Measurements from ENCODE around the gene IRX2. TPM values are rescaled to one million over a fixed set of nuclear protein-coding genes. Genes with fewer than 3 reads are reported as not detected.

The IRX2 gene
- total and polyA plus RNA-seq, 8 donors = 32.4 to 72.0 (median 63.3) TPM

DNA sequence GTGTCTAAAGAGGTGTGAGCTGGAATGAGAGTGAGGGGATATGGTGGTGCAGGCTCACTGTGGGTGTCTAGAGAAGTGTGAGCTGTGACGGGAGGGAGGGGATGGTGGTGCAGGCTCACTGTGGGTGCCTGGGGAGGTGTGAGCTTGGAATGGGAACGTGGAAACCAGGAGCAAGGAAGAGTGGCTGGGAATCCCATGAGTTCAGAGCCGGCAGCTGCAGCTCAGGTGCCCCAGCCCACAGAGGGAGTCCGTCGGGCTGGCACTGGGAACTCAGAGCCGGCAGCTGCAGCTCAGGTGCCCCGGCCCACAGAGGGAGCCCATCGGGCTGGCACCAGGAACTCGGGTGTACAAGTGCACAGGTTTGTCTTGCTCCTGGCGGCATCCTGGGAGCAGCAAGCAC is 45.6 kb downstream of the IRX2 start:
- no peak for DNase-seq
- ATAC-seq = no peak
- Histone ChIP-seq H3K36me3 (no peaks in the 10 kb centered on the region), H3K9me3 (no peaks in the 10 kb centered on the region), H3K27me3 (peaks cover 0 to 11% of the 10 kb centered on the region in 2 donors), H3K27ac (no peak overlapping the region), H3K4me3 (no peak overlapping the region), H3K4me1 (no peaks in the 10 kb centered on the region)
- intact Hi-C loops (cut with DNase I) = no loop called here
- TF ChIP-seq, protein P1, sequence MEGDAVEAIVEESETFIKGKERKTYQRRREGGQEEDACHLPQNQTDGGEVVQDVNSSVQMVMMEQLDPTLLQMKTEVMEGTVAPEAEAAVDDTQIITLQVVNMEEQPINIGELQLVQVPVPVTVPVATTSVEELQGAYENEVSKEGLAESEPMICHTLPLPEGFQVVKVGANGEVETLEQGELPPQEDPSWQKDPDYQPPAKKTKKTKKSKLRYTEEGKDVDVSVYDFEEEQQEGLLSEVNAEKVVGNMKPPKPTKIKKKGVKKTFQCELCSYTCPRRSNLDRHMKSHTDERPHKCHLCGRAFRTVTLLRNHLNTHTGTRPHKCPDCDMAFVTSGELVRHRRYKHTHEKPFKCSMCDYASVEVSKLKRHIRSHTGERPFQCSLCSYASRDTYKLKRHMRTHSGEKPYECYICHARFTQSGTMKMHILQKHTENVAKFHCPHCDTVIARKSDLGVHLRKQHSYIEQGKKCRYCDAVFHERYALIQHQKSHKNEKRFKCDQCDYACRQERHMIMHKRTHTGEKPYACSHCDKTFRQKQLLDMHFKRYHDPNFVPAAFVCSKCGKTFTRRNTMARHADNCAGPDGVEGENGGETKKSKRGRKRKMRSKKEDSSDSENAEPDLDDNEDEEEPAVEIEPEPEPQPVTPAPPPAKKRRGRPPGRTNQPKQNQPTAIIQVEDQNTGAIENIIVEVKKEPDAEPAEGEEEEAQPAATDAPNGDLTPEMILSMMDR (IDR thresholded peaks at IDR 0.05) = no peak

DNA sequence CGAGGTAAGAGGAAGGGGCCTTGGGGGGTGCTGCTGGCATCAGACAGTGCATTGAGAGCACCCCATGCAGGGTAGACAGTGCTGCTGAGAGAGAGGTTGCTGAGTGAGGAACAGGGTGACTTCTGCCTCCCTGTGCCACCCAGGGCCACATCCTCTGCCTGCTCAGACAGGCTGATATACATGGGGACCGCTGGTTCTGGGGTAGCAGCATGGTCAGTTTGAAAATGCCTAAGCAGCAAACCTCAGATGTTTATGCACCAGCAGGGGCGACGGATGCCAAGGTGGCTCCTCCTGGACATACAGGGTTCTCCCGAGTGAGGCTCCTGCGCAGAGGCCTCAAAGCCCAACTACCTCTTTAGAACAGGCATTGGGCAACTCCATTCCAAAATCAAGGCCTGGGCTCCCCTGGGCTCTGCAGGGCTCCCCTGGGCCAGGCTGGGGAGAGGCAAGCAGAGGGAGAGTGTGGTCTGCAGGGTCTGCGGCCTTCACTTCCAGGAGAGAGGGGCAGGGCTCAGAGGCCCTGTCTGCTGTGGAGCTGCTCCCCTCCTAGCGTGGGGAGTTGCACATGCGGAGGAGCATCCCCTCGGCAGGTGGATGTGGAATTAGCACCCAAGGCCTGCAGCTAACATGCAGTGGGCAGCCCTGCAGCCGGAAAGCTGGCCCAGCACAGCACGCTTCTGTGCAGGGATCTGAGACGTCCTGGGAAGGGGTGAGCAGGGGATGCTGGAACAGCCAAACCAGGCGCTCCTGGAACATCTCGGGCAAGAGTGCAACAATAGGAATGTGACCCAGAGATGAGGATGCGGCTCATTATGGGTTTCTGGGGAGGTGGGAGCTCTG is 46.5 kb downstream of the IRX2 start:
- Histone ChIP-seq H3K9me3 (no peaks in the 10 kb centered on the region), H3K27me3 (peaks cover 0 to 11% of the 10 kb centered on the region in 2 donors), H3K4me3 (no peak overlapping the region), H3K36me3 (no peaks in the 10 kb centered on the region), H3K4me1 (no peaks in the 10 kb centered on the region), H3K27ac (no peak overlapping the region)
- TF ChIP-seq, protein P1 (IDR thresholded peaks at IDR 0.05) = no peak
- no peak for DNase-seq
- ATAC-seq = no peak
- intact Hi-C loops (cut with DNase I) = no loop called here

DNA sequence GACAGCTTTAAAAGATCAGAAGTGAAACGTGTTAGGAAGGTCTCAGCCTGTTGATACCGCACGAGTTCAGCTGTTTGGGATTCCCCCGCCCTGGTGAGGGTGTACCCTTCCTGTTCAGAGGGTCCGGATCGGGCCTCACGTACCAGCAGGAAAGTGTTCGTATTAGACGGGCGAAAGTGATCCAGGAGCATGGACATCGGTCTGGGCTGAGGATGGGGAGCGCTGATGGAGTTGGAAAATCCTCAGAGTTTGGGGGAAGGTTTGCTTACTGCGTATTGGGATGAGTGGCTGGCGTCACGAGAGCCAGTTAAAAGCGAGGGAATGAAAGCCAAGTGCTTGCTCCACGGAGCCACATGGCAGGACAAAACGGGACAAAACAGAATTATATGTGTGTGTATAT is 47.4 kb downstream of the IRX2 start:
- peaks cover 0 to 11% of the 10 kb centered on the region in 2 donors for H3K27me3 ChIP-seq
- ATAC-seq = no peak
- TF ChIP-seq, protein P1 (IDR thresholded peaks at IDR 0.05) = no peak
- H3K36me3 ChIP-seq = no peaks in the 10 kb centered on the region
- H3K27ac ChIP-seq = no peak overlapping the region
- no peaks in the 10 kb centered on the region for H3K4me1 ChIP-seq
- no peaks in the 10 kb centered on the region for H3K9me3 ChIP-seq
- intact Hi-C loops (cut with DNase I) = no loop called here
- DNase-seq = no peak
- H3K4me3 ChIP-seq = no peak overlapping the region

DNA sequence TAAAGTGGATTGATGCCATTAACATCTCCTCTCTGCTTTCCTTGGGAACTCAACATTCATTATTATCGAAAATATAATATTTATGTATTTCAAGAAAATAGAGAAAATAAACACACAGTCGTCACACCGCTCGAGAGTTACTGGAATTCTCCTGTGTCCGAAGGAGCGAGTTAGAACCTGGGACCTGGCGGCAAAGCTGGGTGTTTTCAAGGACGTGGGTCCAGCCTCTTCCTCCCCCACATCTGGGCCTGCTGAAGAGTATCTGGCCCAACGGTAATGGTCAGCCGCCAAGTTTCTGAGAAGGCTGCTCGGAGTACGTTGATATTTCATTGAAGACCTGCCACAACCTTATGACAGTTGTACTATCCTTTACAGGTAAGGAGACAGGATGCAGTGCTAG is 47.9 kb downstream of the IRX2 start:
- ATAC-seq (no peak), DNase-seq (no peak)
- Histone ChIP-seq H3K27ac (no peak overlapping the region), H3K9me3 (no peaks in the 10 kb centered on the region), H3K27me3 (peaks cover 0 to 11% of the 10 kb centered on the region in 2 donors), H3K4me1 (no peaks in the 10 kb centered on the region), H3K4me3 (no peak overlapping the region), H3K36me3 (no peaks in the 10 kb centered on the region)
- intact Hi-C loops (cut with DNase I) = no loop called here
- TF ChIP-seq, protein P1 (IDR thresholded peaks at IDR 0.05) = no peak

DNA sequence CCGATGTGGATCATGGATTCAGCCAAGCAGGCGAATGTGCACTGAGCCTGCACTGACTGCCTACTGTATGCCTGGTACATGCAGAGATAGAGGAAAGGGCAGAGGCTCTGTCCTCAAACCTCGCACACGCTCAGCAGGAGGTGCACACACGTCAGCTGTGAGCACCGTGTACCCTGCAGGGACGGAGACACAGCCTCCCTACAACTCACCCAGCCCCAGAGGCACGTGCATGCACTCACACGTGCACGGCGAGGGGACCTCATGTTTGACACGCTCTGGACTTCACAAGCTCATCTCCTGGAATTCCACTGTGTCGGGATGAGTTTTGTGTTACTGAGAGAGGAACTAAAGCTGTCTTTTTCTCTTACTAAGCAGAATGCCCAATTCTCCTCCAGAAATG is 48.4 kb downstream of the IRX2 start:
- Histone ChIP-seq H3K9me3 (no peaks in the 10 kb centered on the region), H3K4me3 (no peak overlapping the region), H3K4me1 (no peaks in the 10 kb centered on the region), H3K27ac (no peak overlapping the region), H3K36me3 (no peaks in the 10 kb centered on the region), H3K27me3 (peaks cover 0 to 11% of the 10 kb centered on the region in 2 donors)
- TF ChIP-seq, protein P1 (IDR thresholded peaks at IDR 0.05) = no peak
- intact Hi-C loops (cut with DNase I) = no loop called here
- ATAC-seq = no peak
- no peak for DNase-seq
